CD14-positive monocyte (primary cell): ENCODE measurements around the gene EPHB6. TPM values are rescaled to one million over a fixed set of nuclear protein-coding genes. Genes with fewer than 3 reads are reported as not detected.

Experiments
- DNase-seq, 3 donors: peaks; one replicate each; pipeline ENCODE4 v3.0.0-alpha.2; 2011 to 2022
- H2AFZ ChIP-seq: 2 replicates; pipeline ENCODE4 v1.6.0; 2012; ENCODE audit warnings: mild to moderate bottlenecking, low read depth, low read length, inconsistent platforms; ENCODE audit not compliant: insufficient read depth, poor library complexity, severe bottlenecking
- H3K27ac ChIP-seq, 2 donors: 1 replicate in 1 of 2; 2 replicates in 1 of 2; pipeline ENCODE4 v1.5.1; 2012 to 2013; ENCODE audit warnings: low read length in 2 of 2, control low read depth in 1 of 2, inconsistent platforms in 1 of 2, low read depth in 1 of 2, mild to moderate bottlenecking in 1 of 2
- H3K27me3 ChIP-seq, 2 donors: one replicate each; pipeline versions ENCODE4 v1.6.0 to v1.6.1; 2011 to 2013; ENCODE audit warnings: low read length in 2 of 2; ENCODE audit not compliant: control insufficient read depth in 2 of 2, insufficient read depth in 2 of 2
- H3K36me3 ChIP-seq, 2 donors: replicated peaks in 1 of 2; 1 replicate in 1 of 2; 2 replicates in 1 of 2; pipeline versions ENCODE4 v1.5.1 to v1.6.1; 2012 to 2013; ENCODE audit warnings: low read length in 2 of 2, control low read depth in 1 of 2, inconsistent platforms in 1 of 2, mild to moderate bottlenecking in 1 of 2; ENCODE audit not compliant: insufficient read depth in 2 of 2, control insufficient read depth in 1 of 2
- H3K4me1 ChIP-seq, 2 donors: 1 replicate in 1 of 2; 2 replicates in 1 of 2; pipeline versions ENCODE4 v1.5.1 to v1.6.1; 2012 to 2013; ENCODE audit warnings: low read length in 2 of 2, control low read depth in 1 of 2, inconsistent platforms in 1 of 2, mild to moderate bottlenecking in 1 of 2, moderate library complexity in 1 of 2; ENCODE audit not compliant: insufficient read depth in 2 of 2, control insufficient read depth in 1 of 2
- H3K4me2 ChIP-seq: replicated peaks from 2 replicates; pipeline ENCODE3; 2012; ENCODE audit warnings: low read length, moderate library complexity, mild to moderate bottlenecking; ENCODE audit not compliant: poor library complexity, severe bottlenecking; ENCODE audit errors: extremely low read depth
- H3K4me3 ChIP-seq, 3 experiments: fragments of 200-600 bp in 1 of 3; sonication (generic) in 1 of 3; replicated peaks in 1 of 3; 1 replicate in 2 of 3; 2 replicates in 1 of 3; pipeline ENCODE4 v1.5.1; 2011 to 2013; ENCODE audit warnings: low read length in 3 of 3, mild to moderate bottlenecking in 3 of 3, control low read depth in 2 of 3, low read depth in 2 of 3, inconsistent platforms in 1 of 3, moderate library complexity in 1 of 3
- H3K79me2 ChIP-seq: 2 replicates; pipeline ENCODE4 v1.6.0; 2012; ENCODE audit warnings: mild to moderate bottlenecking, control low read depth, inconsistent platforms, low read length, moderate library complexity; ENCODE audit not compliant: insufficient read depth
- H3K9ac ChIP-seq: 2 replicates; pipeline ENCODE4 v1.6.0; 2017; ENCODE audit warnings: low read length, mild to moderate bottlenecking; ENCODE audit not compliant: insufficient read depth, poor library complexity, severe bottlenecking
- H3K9me3 ChIP-seq, 2 donors: replicated peaks in 1 of 2; 1 replicate in 1 of 2; 2 replicates in 1 of 2; pipeline versions ENCODE4 v1.5.1 to v1.6.1; 2012 to 2013; ENCODE audit warnings: low read length in 2 of 2, control low read depth in 1 of 2; ENCODE audit not compliant: control insufficient read depth in 1 of 2, insufficient read depth in 1 of 2
- H4K20me1 ChIP-seq: 2 replicates; pipeline ENCODE4 v1.6.0; 2012; ENCODE audit warnings: mild to moderate bottlenecking, low read length, control low read depth, moderate library complexity; ENCODE audit not compliant: insufficient read depth
- H3K27ac Mint-ChIP-seq, 7 donors: one replicate each; pipeline ENCODE4 v1.8.0; 2020; ENCODE audit warnings: mild to moderate bottlenecking in 7 of 7, mixed read lengths in 7 of 7, moderate library complexity in 6 of 7, inconsistent platforms in 2 of 7
- H3K27me3 Mint-ChIP-seq, 3 donors: one replicate each; pipeline ENCODE4 v1.8.0; 2021 to 2022; ENCODE audit warnings: low read depth in 3 of 3, mild to moderate bottlenecking in 3 of 3, mixed read lengths in 3 of 3, moderate library complexity in 3 of 3, inconsistent platforms in 1 of 3
- H3K36me3 Mint-ChIP-seq, 2 donors: one replicate each; pipeline ENCODE4 v1.8.0; 2020; ENCODE audit warnings: mixed read lengths in 2 of 2, inconsistent platforms in 1 of 2, mild to moderate bottlenecking in 1 of 2
- H3K4me1 Mint-ChIP-seq: one replicate; pipeline ENCODE4 v1.8.0; 2020; ENCODE audit warnings: mild to moderate bottlenecking, mixed read lengths
- H3K4me3 Mint-ChIP-seq, 2 donors: one replicate each; pipeline ENCODE4 v1.8.0; 2020; ENCODE audit warnings: mild to moderate bottlenecking in 2 of 2, mixed read lengths in 2 of 2, moderate library complexity in 1 of 2
- H3K9me3 Mint-ChIP-seq, 7 donors: one replicate each; pipeline ENCODE4 v1.8.0; 2020 to 2022; ENCODE audit warnings: mixed read lengths in 7 of 7, mild to moderate bottlenecking in 6 of 7, moderate library complexity in 6 of 7, inconsistent platforms in 2 of 7
- CTCF ChIP-seq: fragments of 200-600 bp; IDR thresholded peaks from one replicate; pipeline ENCODE4 v1.8.0; 2022; ENCODE audit warnings: antibody characterized with exemption, mild to moderate bottlenecking
- WGBS: methylation state at CpG from one replicate; pipeline ENCODE4 v1.1.5; 2013; ENCODE audit warnings: missing lambda C conversion rate; ENCODE audit not compliant: insufficient coverage; 5-methylcytosine and 5-hydroxymethylcytosine counted together
- intact Hi-C, 2 donors: fragments of 100-400 bp; cut with micrococcal nuclease; formaldehyde crosslinking; loops; one replicate each; pipeline versions ENCODE4 v1.15.0 to v1.15.1; 2023
- polyA plus RNA-seq, 3 donors: library from polyadenylated mRNA; depleted of rRNA in 1 of 3; unstranded in 2 of 3; stranded (reverse) in 1 of 3; fragments of 300-500 nt in 2 of 3; fragments of >200 nt in 1 of 3; fragmentation: Illumina TruSeq in 2 of 3; gene quantifications; 1 replicate in 2 of 3; 2 replicates in 1 of 3; pipeline ENCODE4 v1.2.3, GENCODE V29; 2012 to 2021

The EPHB6 gene
- polyA plus RNA-seq, 3 donors, result 7.9 to 18.2 (median 9.3) TPM

- no peak for DNase-seq
- Histone ChIP-seq H3K4me3 (no peak overlapping the region), H3K9ac (no peak overlapping the region), H2AFZ (no peak overlapping the region), H3K79me2 (no peaks in the 10 kb centered on the region), H3K9me3 (no peaks in the 10 kb centered on the region), H3K27ac (no peak overlapping the region), H4K20me1 (no peaks in the 10 kb centered on the region), H3K36me3 (peaks cover 14 to 33% of the 10 kb centered on the region in 2 donors), H3K27me3 (no peaks in the 10 kb centered on the region), H3K4me1 (peaks cover 3 to 4% of the 10 kb centered on the region in 2 donors), H3K4me2 (no peak overlapping the region)
- intact Hi-C loops, result no loop called here
- Mint-ChIP-seq H3K27ac (peak overlapping the region in 1 of 7 donors; percentile 34), H3K27me3 (peaks cover 0 to 4% (median 3%) of the 10 kb centered on the region in 3 donors), H3K9me3 (peaks cover 0 to 1% (median 0%) of the 10 kb centered on the region in 7 donors), H3K4me3 (no peak overlapping the region), H3K36me3 (peaks cover 18 to 42% of the 10 kb centered on the region in 2 donors), H3K4me1 (peaks cover 5% of the 10 kb centered on the region)
- 92% methylated on average over 4 of the region's 14 CpGs for WGBS
- no peak for TF ChIP-seq CTCF
These were observed 15.8 kb downstream of the EPHB6 start for GRCh38 chr7:142870566-142871259.

GRCh38 chr7:142871260-142872105, 16.6 kb downstream of the EPHB6 start:
- Histone ChIP-seq H3K27ac (no peak overlapping the region), H3K9me3 (no peaks in the 10 kb centered on the region), H3K4me3 (no peak overlapping the region), H2AFZ (no peak overlapping the region), H3K9ac (no peak overlapping the region), H4K20me1 (no peaks in the 10 kb centered on the region), H3K79me2 (no peaks in the 10 kb centered on the region), H3K4me2 (no peak overlapping the region), H3K4me1 (no peaks in the 10 kb centered on the region), H3K27me3 (no peaks in the 10 kb centered on the region), H3K36me3 (peaks cover 14 to 33% of the 10 kb centered on the region in 2 donors)
- intact Hi-C loops, result no loop called here
- no peak for TF ChIP-seq CTCF
- WGBS, result 98% methylated on average over 21 of the region's 23 CpGs
- Mint-ChIP-seq H3K27me3 (peaks cover 0 to 5% (median 4%) of the 10 kb centered on the region in 3 donors), H3K4me3 (no peak overlapping the region), H3K4me1 (no peaks in the 10 kb centered on the region), H3K36me3 (peaks cover 18 to 42% of the 10 kb centered on the region in 2 donors), H3K27ac (peak overlapping the region in 3 of 7 donors; percentile 34 to 57 (median 44)), H3K9me3 (peaks cover 0 to 3% (median 0%) of the 10 kb centered on the region in 7 donors)
- DNase-seq, result no peak
